AG20443 (cell line): ENCODE data around the gene SEPHS2.
"Not testable (repeated sequence)": the region's sequence is repeated elsewhere in the genome, so short reads cannot be mapped to it uniquely, and the experiment has no call there.

ENCODE experiments used
- DNase-seq: peaks from one replicate; pipeline ENCODE4 v3.0.0; 2012; ENCODE audit warnings: low spot score, mixed read lengths

The SEPHS2 gene

DNA sequence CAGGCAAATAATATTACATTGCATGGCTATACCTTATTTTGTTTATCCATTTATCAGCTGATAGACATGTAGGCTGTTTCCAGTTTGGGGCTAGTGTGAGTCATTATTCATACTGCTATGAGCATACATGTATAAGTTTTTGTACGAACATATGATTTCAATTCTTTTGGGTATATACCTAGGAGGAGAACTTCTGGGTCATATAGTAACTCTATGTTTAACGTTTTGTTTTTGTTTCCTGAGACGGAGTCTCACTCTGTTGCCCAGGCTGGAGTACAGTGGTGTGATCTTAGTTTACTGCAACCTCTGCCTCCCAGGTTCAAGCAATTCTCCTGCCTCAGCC, 24.5 kb upstream of the SEPHS2 start:
- no peak for DNase-seq

GRCh38 chr16:30464078-30464477, 18.4 kb upstream of the SEPHS2 start:
- DNase-seq: no peak

DNA sequence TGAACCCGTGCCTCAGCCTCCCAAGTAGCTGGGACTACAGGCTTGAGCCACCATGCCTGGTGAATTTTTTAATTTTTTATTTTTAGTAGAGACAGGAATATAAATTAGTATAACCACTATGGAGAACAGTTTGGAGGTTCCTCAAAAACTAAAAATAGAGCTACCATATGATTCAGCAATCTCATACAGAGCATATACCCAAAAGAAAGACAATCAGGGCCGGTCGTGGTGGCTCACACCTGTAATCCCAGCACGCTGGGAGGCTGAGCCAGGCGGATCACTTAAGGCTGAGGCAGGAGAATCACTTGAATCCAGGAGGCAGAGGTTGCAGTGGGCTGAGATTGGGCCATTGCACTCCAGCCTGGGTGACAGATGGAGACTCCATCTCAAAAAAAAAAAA, 15.8 kb upstream of the SEPHS2 start:
- DNase-seq: not testable (repeated sequence)

GRCh38 chr16:30459456-30459855, 13.8 kb upstream of the SEPHS2 start:
- DNase-seq: no peak

GRCh38 chr16:30458561-30459394, 13.1 kb upstream of the SEPHS2 start:
- no peak for DNase-seq

- DNase-seq: no peak
These were observed 12.3 kb upstream of the SEPHS2 start for GRCh38 chr16:30457743-30458560.

DNA sequence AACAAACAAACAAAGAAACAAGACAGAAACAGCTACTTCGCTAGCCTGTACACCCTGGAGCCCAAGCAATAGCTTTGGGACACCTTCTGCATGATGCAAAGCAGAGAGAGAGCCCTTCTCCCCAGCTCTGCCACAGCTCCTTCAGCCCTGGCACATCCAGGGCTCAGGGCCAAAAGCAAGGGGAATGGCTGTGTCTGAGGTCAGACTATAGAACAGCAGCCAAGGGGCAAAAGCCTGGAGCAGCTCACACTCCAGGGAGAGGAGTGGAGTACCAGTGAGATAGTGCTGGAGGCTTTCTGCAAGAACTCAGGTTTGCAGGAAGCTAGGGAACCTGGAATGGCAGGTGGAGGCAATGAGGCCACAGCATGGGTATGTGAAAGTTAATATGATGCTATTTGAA, 11.6 kb upstream of the SEPHS2 start:
- DNase-seq: no peak

GRCh38 chr16:30456302-30456701, 10.6 kb upstream of the SEPHS2 start:
- DNase-seq: no peak

- not testable (repeated sequence) for DNase-seq
These were observed 7.3 kb upstream of the SEPHS2 start for GRCh38 chr16:30452709-30453580.

DNA sequence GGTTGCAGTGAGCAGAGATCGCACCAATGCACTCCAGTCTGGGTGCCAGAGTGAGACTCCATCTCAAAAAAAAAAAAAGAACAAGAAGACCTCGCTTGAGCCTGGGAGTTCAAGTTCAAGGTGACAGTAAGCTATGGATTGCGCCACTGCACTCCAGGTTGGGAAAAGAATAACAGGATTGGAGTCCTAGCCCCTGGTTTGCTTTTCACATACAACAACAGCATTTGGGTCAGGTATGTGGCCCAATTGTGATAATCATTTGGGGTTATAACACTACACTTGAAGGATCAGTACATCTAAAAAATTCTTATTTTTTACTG, 3.4 kb upstream of the SEPHS2 start:
- no peak for DNase-seq

- no peak for DNase-seq
These were observed 2.0 kb upstream of the SEPHS2 start for GRCh38 chr16:30447512-30448226.

DNA sequence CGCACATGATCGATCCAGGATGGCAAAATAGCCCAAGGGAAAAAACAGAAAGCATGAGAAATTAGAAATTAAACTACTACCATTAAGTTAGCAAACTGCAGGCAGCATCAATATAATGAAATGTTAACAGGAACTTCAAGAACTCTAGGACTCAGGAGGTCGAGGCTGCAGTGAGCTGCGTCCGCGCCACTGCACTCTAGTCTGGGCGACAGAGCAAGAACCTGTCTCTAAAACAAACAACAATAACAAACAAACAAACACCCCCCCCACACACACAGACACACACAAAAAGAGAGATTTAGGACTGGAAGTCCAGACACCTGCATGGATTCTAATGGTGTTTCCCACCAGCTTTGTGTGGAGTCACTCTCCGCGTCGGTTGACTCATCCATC, 525 bp upstream of the SEPHS2 start:
- no peak for DNase-seq

DNA sequence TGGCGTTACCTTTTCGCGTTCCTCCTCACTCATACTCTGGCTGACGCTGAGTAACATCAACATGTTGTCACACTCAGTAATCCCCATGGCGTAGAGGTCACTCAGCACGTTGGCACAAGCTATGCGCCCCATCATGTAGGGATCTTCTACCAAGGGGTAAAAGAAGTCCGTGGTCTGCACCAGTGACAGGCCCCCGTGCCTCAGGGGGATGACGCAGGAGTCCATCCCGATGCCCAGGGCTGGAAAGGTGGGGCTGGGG, 596 bp downstream of the SEPHS2 start:
- no peak for DNase-seq

DNA sequence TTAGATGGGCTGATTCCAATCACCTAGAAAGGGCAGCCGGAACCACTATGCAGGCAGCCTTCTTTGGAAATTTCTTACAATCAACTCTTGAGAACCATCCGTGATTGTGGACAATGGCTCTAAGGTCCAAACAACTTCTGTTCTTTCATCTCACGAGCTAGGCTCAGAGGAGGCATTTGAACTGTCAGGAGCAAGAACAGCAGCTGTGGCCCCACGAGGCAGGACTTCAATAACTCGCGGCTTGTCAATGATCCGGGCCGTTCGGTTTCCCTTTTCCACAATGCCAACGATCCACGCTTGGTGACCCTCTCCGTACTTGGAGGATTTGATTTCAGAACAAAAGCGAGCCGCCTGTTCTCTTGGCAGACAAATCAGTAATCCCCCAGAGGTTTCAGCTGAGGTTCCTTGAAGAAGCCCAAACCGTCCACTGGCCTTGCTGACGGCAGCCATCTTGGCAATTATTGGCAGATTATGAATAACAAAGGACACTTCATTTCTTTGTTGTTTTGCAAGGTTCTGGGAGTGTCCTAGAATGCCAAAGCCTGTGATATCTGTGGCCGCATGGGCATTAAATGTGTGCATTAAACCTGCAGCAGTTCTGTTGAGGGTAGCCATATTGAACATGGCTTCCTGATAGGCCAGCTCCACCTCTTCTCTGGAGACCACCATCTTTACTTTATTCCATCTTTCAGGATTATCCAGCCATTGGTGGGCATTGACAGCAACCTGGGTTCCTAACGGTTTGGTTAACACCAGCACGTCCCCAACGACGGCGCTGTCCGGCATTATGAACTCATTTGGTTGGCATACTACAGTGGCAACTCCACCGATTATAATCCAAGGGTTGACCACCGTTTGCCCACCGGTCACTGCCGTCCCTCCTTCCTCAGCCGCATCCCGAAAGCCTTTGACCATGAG, 1.2 kb downstream of the SEPHS2 start:
- DNase-seq: no peak

- no peak for DNase-seq
These were observed 2.0 kb downstream of the SEPHS2 start for GRCh38 chr16:30443631-30444030.

DNA sequence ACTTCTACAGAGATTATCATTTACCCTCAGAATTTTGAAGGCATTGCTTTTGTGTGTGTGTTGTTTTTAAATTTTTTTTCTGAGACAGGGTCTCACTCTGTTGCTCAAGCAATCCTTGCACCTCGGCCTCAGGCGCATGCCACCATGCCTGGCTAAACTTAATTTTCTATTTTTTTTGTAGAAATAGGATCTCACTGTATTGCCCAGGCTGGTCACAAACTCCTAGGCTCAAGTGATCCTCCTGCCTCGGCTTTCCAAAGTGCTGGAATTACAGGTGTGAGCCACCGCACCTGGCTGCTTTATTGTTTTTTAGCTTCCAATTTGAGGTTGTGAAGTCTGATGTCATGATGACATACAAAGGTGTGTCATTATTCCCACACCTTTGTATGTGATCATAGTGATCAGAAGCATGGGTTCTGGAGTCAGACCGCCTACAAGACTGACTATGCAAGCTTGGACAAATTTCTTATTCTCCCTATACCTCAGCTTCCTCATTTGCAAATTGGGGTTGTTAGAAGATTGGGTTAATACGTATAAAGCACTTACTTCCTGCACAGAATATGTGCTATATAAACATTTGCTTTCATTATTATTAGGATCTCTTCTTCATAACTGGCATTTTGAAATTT, 5.8 kb downstream of the SEPHS2 start:
- no peak for DNase-seq

DNA sequence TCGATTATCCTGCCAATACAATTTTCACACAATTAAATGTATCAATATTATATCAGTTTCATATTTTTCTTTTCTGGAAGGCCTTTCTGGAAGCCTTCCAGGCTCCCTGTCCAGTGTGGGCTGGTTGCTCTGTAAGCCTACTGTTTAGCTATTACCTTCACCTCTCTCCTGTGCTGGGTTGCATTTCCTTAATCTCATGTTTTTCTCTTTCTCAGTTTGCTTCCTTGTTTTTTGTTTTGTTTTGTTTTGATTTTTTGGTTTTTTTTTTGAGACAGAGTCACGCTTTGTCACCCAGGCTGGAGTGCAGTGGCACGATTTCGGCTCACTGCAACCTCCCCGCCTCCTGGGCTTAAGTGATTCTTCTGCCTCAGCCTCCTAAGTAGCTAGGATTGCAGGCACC, 6.8 kb downstream of the SEPHS2 start:
- no peak for DNase-seq

DNA sequence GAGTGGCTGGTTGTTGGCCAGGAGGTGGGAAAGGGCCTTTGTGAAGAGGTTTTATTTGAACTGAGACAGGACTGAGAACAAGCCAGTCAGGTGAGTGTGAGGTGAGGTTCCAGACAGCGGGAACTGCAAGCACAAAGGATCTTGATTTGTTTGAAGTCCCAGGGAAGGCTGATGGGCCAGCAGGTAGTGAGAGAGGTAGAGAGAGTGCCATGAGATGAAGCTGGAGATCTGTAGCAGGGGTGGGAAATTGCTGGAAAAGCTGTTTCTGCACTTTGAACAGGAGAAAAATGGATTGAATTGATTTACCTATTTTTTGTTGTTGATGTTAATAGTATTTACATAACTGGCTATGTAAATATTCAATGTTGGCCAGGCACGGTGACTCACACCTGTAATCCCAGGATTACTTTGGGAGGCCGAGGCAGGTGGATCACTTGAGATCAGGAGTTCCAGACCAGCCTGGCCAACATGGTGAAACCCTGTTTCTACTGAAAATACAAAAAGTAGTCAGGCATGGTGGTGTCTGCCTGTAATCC, 8.1 kb downstream of the SEPHS2 start:
- no peak for DNase-seq

DNA sequence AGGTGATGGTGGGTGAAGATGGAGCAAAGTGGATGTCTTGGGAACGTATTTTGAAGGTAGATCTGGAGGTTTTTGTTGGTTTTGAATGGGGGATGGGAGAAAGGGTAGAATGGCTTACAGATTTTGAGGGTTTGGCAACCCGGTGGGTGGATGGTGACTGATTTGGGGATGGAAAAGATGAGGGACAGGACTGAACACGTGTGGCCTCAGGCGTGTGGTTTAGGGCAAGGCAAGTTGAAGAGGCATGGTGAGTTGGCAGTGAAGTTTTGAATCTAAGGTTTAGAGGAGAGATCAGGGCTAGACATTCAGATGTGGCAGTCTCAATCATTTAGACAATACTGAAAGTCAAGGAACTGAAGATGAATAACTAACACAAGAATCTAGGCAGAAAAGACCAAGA, 10.8 kb downstream of the SEPHS2 start:
- DNase-seq: no peak

GRCh38 chr16:30430428-30430970, 15.2 kb downstream of the SEPHS2 start:
- peak; percentile 20 for DNase-seq
